Thymus (tissue), 11 donors: ENCODE data around the gene TCOF1. TPM values are rescaled to one million over a fixed set of nuclear protein-coding genes. Genes with fewer than 3 reads are reported as not detected.

ENCODE experiments used
- DNase-seq, 9 donors: peaks; one replicate each; pipeline ENCODE4 v3.0.0-alpha.2; 2013; ENCODE audit warnings: low spot score in 9 of 9, low read depth in 6 of 9, missing footprints in 1 of 9
- H3K27ac ChIP-seq, 2 donors: one replicate each; pipeline ENCODE4 v1.5.1; 2013; ENCODE audit warnings: control low read depth in 1 of 2, low read depth in 1 of 2, low read length in 1 of 2, mild to moderate bottlenecking in 1 of 2, moderate library complexity in 1 of 2
- H3K27me3 ChIP-seq, 2 donors: one replicate each; pipeline ENCODE4 v1.5.1; 2013; ENCODE audit warnings: low read length in 1 of 2; ENCODE audit not compliant: control insufficient read depth in 2 of 2, insufficient read depth in 1 of 2
- H3K36me3 ChIP-seq, 2 donors: one replicate each; pipeline ENCODE4 v1.5.1; 2013; ENCODE audit warnings: low read length in 1 of 2, mild to moderate bottlenecking in 1 of 2, moderate library complexity in 1 of 2; ENCODE audit not compliant: control insufficient read depth in 2 of 2, insufficient read depth in 2 of 2
- H3K4me1 ChIP-seq, 2 donors: one replicate each; pipeline ENCODE4 v1.5.1; 2013; ENCODE audit warnings: low read length in 2 of 2; ENCODE audit not compliant: control insufficient read depth in 2 of 2, insufficient read depth in 2 of 2
- H3K4me3 ChIP-seq, 2 donors: one replicate each; pipeline ENCODE4 v1.5.1; 2013; ENCODE audit warnings: low read length in 2 of 2, control low read depth in 1 of 2, mild to moderate bottlenecking in 1 of 2
- H3K9me3 ChIP-seq, 2 donors: one replicate each; pipeline ENCODE4 v1.5.1; 2013; ENCODE audit warnings: low read length in 1 of 2, mild to moderate bottlenecking in 1 of 2; ENCODE audit not compliant: control insufficient read depth in 2 of 2, insufficient read depth in 1 of 2
- WGBS: extraction: QIAGEN DNeasy Blood & Tissue Kit; methylation state at CpG from one replicate; pipeline ENCODE4 v1.1.7; 2013; 5-methylcytosine and 5-hydroxymethylcytosine counted together
- polyA plus RNA-seq: library from polyadenylated mRNA; stranded (reverse); fragments of 200-250 nt; gene quantifications from one replicate; pipeline ENCODE4 v1.2.3, GENCODE V29; 2013
- total RNA-seq: library from RNA; stranded (reverse); fragments of 120-200 nt; gene quantifications from one replicate; pipeline ENCODE4 v1.2.4, GENCODE V29; 2013
- donor health status: healthy.

The TCOF1 gene
- total and polyA plus RNA-seq, 2 donors, result 17.7 to 18.2 TPM

GRCh38 chr5:150447188-150447587 is 89.7 kb downstream of the TCOF1 start:
- peaks cover 12 to 16% of the 10 kb centered on the region in 2 donors for H3K4me1 ChIP-seq
- no peak overlapping the region for H3K4me3 ChIP-seq
- DNase-seq, result no peak
- H3K9me3 ChIP-seq, result peaks cover 0 to 7% of the 10 kb centered on the region in 2 donors
- no peak overlapping the region for H3K27ac ChIP-seq
- no peaks in the 10 kb centered on the region for H3K27me3 ChIP-seq
- 98% methylated on average over 6 of the region's 6 CpGs for WGBS
- peaks cover 44 to 56% of the 10 kb centered on the region in 2 donors for H3K36me3 ChIP-seq

DNA sequence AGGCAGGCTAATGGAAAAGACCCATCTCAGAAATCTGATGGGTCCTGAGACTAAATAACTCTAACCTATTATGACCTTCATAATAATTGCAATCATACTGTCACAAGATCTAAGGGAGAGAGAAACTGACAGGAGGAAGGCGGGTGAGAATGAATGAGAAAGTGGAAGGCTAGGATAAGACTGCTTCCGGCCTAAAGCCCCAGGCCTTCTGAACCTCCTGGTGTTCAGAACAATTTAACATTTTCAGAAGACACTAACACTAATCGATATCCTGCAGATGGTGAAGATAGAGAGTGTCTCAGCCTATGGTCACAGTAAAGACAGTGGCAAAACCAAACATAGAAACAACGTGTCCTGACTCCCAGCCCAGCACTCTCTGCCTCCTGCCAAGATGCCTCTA is 90.8 kb downstream of the TCOF1 start:
- no peaks in the 10 kb centered on the region for H3K27me3 ChIP-seq
- 35% methylated on average over 4 of the region's 4 CpGs for WGBS
- H3K36me3 ChIP-seq, result peaks cover 42 to 53% of the 10 kb centered on the region in 2 donors
- peaks cover 12 to 16% of the 10 kb centered on the region in 2 donors for H3K4me1 ChIP-seq
- H3K27ac ChIP-seq, result peak overlapping the region in 1 of 2 donors; percentile 94
- peaks cover 0 to 7% of the 10 kb centered on the region in 2 donors for H3K9me3 ChIP-seq
- H3K4me3 ChIP-seq, result peak overlapping the region; percentile 84 to 88
- no peak for DNase-seq

DNA sequence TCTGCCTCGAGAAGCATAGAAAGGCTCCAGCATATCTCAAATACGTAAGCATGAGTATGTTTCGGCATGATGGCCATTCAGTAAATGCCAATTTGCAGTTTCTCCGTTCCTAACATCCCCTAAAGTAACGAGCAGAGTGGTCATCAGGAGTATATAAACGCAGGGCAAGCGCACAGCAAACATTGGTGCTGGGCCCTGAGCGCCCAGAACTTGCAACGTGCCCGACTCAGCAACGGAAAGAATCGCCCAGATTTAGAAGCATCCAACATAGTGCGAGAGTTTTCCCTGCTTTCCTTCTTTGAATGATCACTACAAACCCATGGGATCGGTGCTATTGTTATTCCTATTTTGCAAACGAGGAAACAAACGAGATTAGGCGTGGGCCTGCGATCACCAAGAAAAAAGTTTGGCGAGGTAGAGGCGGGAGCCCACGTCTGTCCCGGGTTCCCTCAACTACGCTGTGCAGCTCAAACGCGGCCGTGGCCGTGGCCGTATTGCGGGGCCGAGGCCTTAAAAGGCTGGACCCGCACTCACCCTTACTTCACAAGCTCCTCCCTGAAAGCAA is 91.5 kb downstream of the TCOF1 start:
- no peaks in the 10 kb centered on the region for H3K27me3 ChIP-seq
- peaks cover 0 to 7% of the 10 kb centered on the region in 2 donors for H3K9me3 ChIP-seq
- peaks cover 35 to 46% of the 10 kb centered on the region in 2 donors for H3K36me3 ChIP-seq
- DNase-seq, result peak in 2 of 9 donors; percentile 18 to 62
- peak overlapping the region; percentile 94 to 100 for H3K27ac ChIP-seq
- under 1% methylated on average over 31 of the region's 31 CpGs for WGBS
- H3K4me1 ChIP-seq, result peaks cover 12 to 18% of the 10 kb centered on the region in 2 donors
- H3K4me3 ChIP-seq, result peak overlapping the region; percentile 84 to 88

Other genes starting within 250 kb of the TCOF1 start
- 6.0 TPM for gene PDGFRB, start 201.9 kb upstream of the TCOF1 start, total RNA-seq
- 8.6 TPM for gene PDGFRB, start 201.9 kb upstream of the TCOF1 start, polyA plus RNA-seq
- gene CDX1, start 190.9 kb upstream of the TCOF1 start, total RNA-seq, result 0.85 TPM
- 1.3 TPM for gene CDX1, start 190.9 kb upstream of the TCOF1 start, polyA plus RNA-seq
- under 0.01 TPM for gene SLC6A7, start 167.6 kb upstream of the TCOF1 start, total RNA-seq
- gene SLC6A7, start 167.6 kb upstream of the TCOF1 start, polyA plus RNA-seq, result 0.07 TPM
- 0.09 TPM for gene CAMK2A, start 67.9 kb upstream of the TCOF1 start, total RNA-seq
- 0.39 TPM for gene CAMK2A, start 67.9 kb upstream of the TCOF1 start, polyA plus RNA-seq
- gene ARSI, start 54.8 kb upstream of the TCOF1 start, total RNA-seq, result 0.76 TPM
- 0.59 TPM for gene ARSI, start 54.8 kb upstream of the TCOF1 start, polyA plus RNA-seq
- gene CD74, start 55.2 kb downstream of the TCOF1 start, total RNA-seq, result 1,741 TPM
- 2,730 TPM for gene CD74, start 55.2 kb downstream of the TCOF1 start, polyA plus RNA-seq
- gene RPS14, start 92.0 kb downstream of the TCOF1 start, total RNA-seq, result 3,141 TPM
- gene RPS14, start 92.0 kb downstream of the TCOF1 start, polyA plus RNA-seq, result 4,031 TPM
- 2.8 TPM for gene NDST1, start 150.4 kb downstream of the TCOF1 start, total RNA-seq
- gene NDST1, start 150.4 kb downstream of the TCOF1 start, polyA plus RNA-seq, result 6.4 TPM